Psoas muscle (tissue), 8 donors: ENCODE data around the gene TCTN2. TPM values are rescaled to one million over a fixed set of nuclear protein-coding genes. Genes with fewer than 3 reads are reported as not detected.

Experiments
- ATAC-seq, 4 donors: fragments of 200-7000 bp; cut with Tn5 transposase; one replicate each; pipeline ENCODE4 v1.9.1; 2020; ENCODE audit warnings: moderate library complexity in 3 of 4, mild to moderate bottlenecking in 2 of 4
- DNase-seq, 2 donors: peaks; one replicate each; pipeline ENCODE4 v3.0.0-alpha.2; 2020
- H3K27ac ChIP-seq: fragments of 200-600 bp; one replicate; pipeline ENCODE4 v1.8.0; 2022
- H3K27me3 ChIP-seq, 3 donors: fragments of 200-600 bp in 1 of 3; one replicate each; pipeline versions ENCODE4 v1.6.1 to v1.8.0; 2013 to 2022; ENCODE audit warnings: low read length in 2 of 3, mild to moderate bottlenecking in 2 of 3, moderate library complexity in 1 of 3; ENCODE audit not compliant: insufficient read depth in 3 of 3
- H3K36me3 ChIP-seq, 2 donors: fragments of 200-600 bp in 1 of 2; one replicate each; pipeline versions ENCODE4 v1.6.1 to v1.8.0; 2013 to 2022; ENCODE audit warnings: low read depth in 1 of 2, mild to moderate bottlenecking in 1 of 2, moderate library complexity in 1 of 2; ENCODE audit not compliant: insufficient read depth in 1 of 2
- H3K4me1 ChIP-seq: fragments of 200-600 bp; one replicate; pipeline ENCODE4 v1.8.0; 2022
- H3K4me3 ChIP-seq: fragments of 200-600 bp; one replicate; pipeline ENCODE4 v1.8.0; 2022; ENCODE audit warnings: mild to moderate bottlenecking
- H3K9me3 ChIP-seq: fragments of 200-600 bp; one replicate; pipeline ENCODE4 v1.8.0; 2022
- CTCF ChIP-seq: fragments of 200-600 bp; IDR thresholded peaks from one replicate; pipeline ENCODE4 v1.8.0; 2022; ENCODE audit warnings: antibody characterized with exemption
- WGBS, 3 donors: extraction: QIAGEN DNeasy Blood & Tissue Kit; methylation state at CpG; one replicate each; pipeline versions ENCODE4 v1.1.6 to v1.1.7; 2013; 5-methylcytosine and 5-hydroxymethylcytosine counted together
- intact Hi-C, 2 donors: fragments of 100-400 bp; cut with DNase I; formaldehyde crosslinking; loops; one replicate each; pipeline versions ENCODE4 v1.11.0 to v1.14.2; 2022
- polyA plus RNA-seq, 3 donors: library from polyadenylated mRNA; stranded (reverse); fragments of 200-250 nt; gene quantifications; one replicate each; pipeline ENCODE4 v1.2.3, GENCODE V29; 2013
- total RNA-seq, 4 donors: library from RNA; stranded (reverse); fragmentation: NEBNext Ultra II Directional in 2 of 4; extraction: Animal tissue kit (Norgen Biotek cat#: 25700) in 2 of 4; gene quantifications; one replicate each; pipeline versions ENCODE4 v1.2.1 to v1.2.4, GENCODE V29; 2021 to 2023
- donor health status: healthy with polysubstance abuse.
- donor health status: DM: no; HTN: no; CAD: no; lungs with moderate emphysema.
- donor health status: Bipolar disorder and iron deficiency.
- donor health status: healthy.
- donor health status: DM: yes; HTN: yes; CAD: no.
- donor health status: DM: no; HTN: no; CAD: no.
- donor health status: DM: no; HTN: no; CAD: no.
- donor health status: DM: yes; HTN: yes; CAD: no.

The TCTN2 gene
- total and polyA plus RNA-seq, 7 donors, result 1.1 to 8.1 (median 1.8) TPM

- no peak for DNase-seq
- Histone ChIP-seq H3K27me3 (no peaks in the 10 kb centered on the region), H3K4me1 (peaks cover 6% of the 10 kb centered on the region), H3K36me3 (peaks cover 2 to 88% of the 10 kb centered on the region in 2 donors), H3K27ac (no peak overlapping the region), H3K9me3 (no peaks in the 10 kb centered on the region), H3K4me3 (no peak overlapping the region)
- no peak for TF ChIP-seq CTCF
- 96 to 97% (median 96%) methylated on average over 4 of the region's 4 CpGs for WGBS, 3 donors
- intact Hi-C loops, result no loop called here
- no peak for ATAC-seq
Measured at GRCh38 chr12:123654129-123654701, 16.7 kb upstream of the TCTN2 start.

- Histone ChIP-seq H3K27me3 (no peaks in the 10 kb centered on the region), H3K9me3 (no peaks in the 10 kb centered on the region), H3K36me3 (peaks cover 2 to 88% of the 10 kb centered on the region in 2 donors), H3K4me1 (peaks cover 10% of the 10 kb centered on the region), H3K4me3 (no peak overlapping the region), H3K27ac (no peak overlapping the region)
- intact Hi-C loops, result no loop called here
- WGBS, 3 donors, result 50 to 54% (median 54%) methylated on average over 5 of the region's 5 CpGs
- TF ChIP-seq CTCF, result no peak
- ATAC-seq, result peak in 3 of 4 donors; percentile 30 to 48 (median 35)
- no peak for DNase-seq
Measured at GRCh38 chr12:123655420-123655819, 15.5 kb upstream of the TCTN2 start.

GRCh38 chr12:123656392-123656791 lies 14.5 kb upstream of the TCTN2 start:
- Histone ChIP-seq H3K4me1 (peaks cover 10% of the 10 kb centered on the region), H3K9me3 (no peaks in the 10 kb centered on the region), H3K4me3 (no peak overlapping the region), H3K36me3 (peaks cover 2 to 86% of the 10 kb centered on the region in 2 donors), H3K27me3 (no peaks in the 10 kb centered on the region), H3K27ac (no peak overlapping the region)
- 58 to 75% (median 60%) methylated on average over 4 of the region's 4 CpGs for WGBS, 3 donors
- ATAC-seq (no peak), DNase-seq (no peak)
- no peak for TF ChIP-seq CTCF
- intact Hi-C loops, result no loop called here

GRCh38 chr12:123657211-123657610 lies 13.7 kb upstream of the TCTN2 start:
- intact Hi-C loops, result no loop called here
- peaks cover under 1 to 78% of the 10 kb centered on the region in 2 donors for H3K36me3 ChIP-seq
- ATAC-seq, result no peak
- no peak overlapping the region for H3K27ac ChIP-seq
- WGBS, 3 donors, result 85 to 92% (median 89%) methylated on average over 9 of the region's 9 CpGs
- H3K27me3 ChIP-seq, result no peaks in the 10 kb centered on the region
- H3K9me3 ChIP-seq, result no peaks in the 10 kb centered on the region
- peaks cover 10% of the 10 kb centered on the region for H3K4me1 ChIP-seq
- no peak for DNase-seq
- no peak for TF ChIP-seq CTCF
- H3K4me3 ChIP-seq, result no peak overlapping the region
